Gastroesophageal sphincter (tissue), 3 donors: Measurements from ENCODE around the gene ASPRV1.

Experiments used
- CTCF ChIP-seq, 4 experiments: fragments of 200-600 bp in 2 of 4; fragments of 450-650 bp in 2 of 4; sonication (generic) in 1 of 4; IDR thresholded peaks; one replicate each; pipeline ENCODE4 v1.5.1; 2017 to 2019; ENCODE audit warnings: antibody characterized with exemption in 4 of 4, mild to moderate bottlenecking in 2 of 4, moderate library complexity in 2 of 4
- EP300 ChIP-seq: sonication (generic); formaldehyde crosslinking; IDR thresholded peaks from one replicate; pipeline ENCODE4 v1.6.1; 2017; ENCODE audit warnings: antibody characterized with exemption, mild to moderate bottlenecking
- POLR2A ChIP-seq, 2 donors: fragments of 450-650 bp; IDR thresholded peaks; one replicate each; pipeline ENCODE4 v1.6.1; 2017; ENCODE audit warnings: antibody characterized with exemption in 2 of 2, mild to moderate bottlenecking in 2 of 2, moderate library complexity in 1 of 2
- POLR2AphosphoS5 ChIP-seq: sonication (generic); formaldehyde crosslinking; IDR thresholded peaks from one replicate; pipeline ENCODE4 v1.6.1; 2017; ENCODE audit warnings: antibody characterized with exemption

DNA sequence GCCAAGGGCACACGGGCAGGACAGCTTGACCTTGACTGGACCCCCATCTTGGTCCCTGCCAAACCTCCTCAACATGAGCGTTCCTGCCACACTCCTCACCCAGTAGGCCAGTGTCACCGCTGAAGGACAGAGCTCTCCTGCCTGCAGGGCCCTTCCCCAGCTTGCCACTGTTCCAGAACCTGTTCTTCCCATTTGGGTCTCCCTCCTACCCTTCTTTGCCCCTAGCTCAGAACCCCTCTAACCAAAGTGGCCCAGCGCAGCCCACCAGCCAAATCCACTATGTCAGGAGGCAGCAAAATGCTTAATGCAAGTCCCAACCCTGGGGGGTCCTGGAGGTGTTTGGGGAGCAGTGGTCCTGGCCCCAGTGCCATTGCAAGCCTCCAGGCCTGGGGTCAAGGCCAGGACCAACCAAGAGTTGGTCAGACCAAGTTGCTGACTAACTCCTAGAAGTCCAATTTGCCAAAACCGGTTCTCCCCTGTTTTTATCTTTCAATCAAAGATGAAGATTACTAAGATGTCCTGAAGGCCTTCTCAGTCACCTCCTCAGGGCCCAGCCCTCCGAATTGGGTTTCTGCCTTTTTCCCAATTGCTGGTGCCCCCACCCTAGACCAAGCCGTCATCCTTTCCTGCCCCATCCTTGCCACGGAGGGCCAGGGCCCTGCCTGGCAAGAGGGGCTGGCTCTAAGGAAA, 4.5 kb upstream of the ASPRV1 start:
- no peak for TF ChIP-seq CTCF (IDR thresholded peaks at IDR 0.05)
- TF ChIP-seq POLR2AphosphoS5 = no peak
- TF ChIP-seq EP300 = no peak
- TF ChIP-seq POLR2A (IDR thresholded peaks at IDR 0.05) = no peak
